C4-2B (cell line): ENCODE data around the gene GNPNAT1.

Experiments used
- H3K27ac ChIP-seq: fragments of 450-650 bp; 2 replicates; pipeline ENCODE4 v1.5.1; 2017
- CTCF ChIP-seq: fragments of 450-650 bp; conservative IDR thresholded peaks from 2 replicates; pipeline ENCODE4 v1.5.1; 2017; ENCODE audit warnings: mild to moderate bottlenecking
- ZFX ChIP-seq: fragments of 450-650 bp; IDR thresholded peaks from 2 replicates; pipeline ENCODE4 v1.6.1; 2017

The GNPNAT1 gene

GRCh38 chr14:52829527-52830185, 38.2 kb upstream of the GNPNAT1 start:
- no peak overlapping the region for H3K27ac ChIP-seq
- TF ChIP-seq CTCF = no peak
- TF ChIP-seq ZFX = no peak

GRCh38 chr14:52827426-52827825, 36.0 kb upstream of the GNPNAT1 start:
- no peak overlapping the region for H3K27ac ChIP-seq
- TF ChIP-seq CTCF = no peak
- TF ChIP-seq ZFX = no peak

GRCh38 chr14:52825085-52825484, 33.7 kb upstream of the GNPNAT1 start:
- H3K27ac ChIP-seq = no peak overlapping the region
- no peak for TF ChIP-seq ZFX
- TF ChIP-seq CTCF = no peak

GRCh38 chr14:52824462-52824861, 33.1 kb upstream of the GNPNAT1 start:
- H3K27ac ChIP-seq = no peak overlapping the region
- no peak for TF ChIP-seq CTCF

GRCh38 chr14:52821805-52822250, 30.4 kb upstream of the GNPNAT1 start:
- H3K27ac ChIP-seq = no peak overlapping the region
- TF ChIP-seq CTCF = no peak

GRCh38 chr14:52808101-52808500, 16.7 kb upstream of the GNPNAT1 start:
- no peak for TF ChIP-seq ZFX
- no peak for TF ChIP-seq CTCF
- no peak overlapping the region for H3K27ac ChIP-seq

GRCh38 chr14:52806115-52806514, 14.7 kb upstream of the GNPNAT1 start:
- no peak overlapping the region for H3K27ac ChIP-seq
- TF ChIP-seq CTCF (no peak), ZFX (no peak)
